Stimulated activated CD4-positive, alpha-beta T cell treated with anti-CD3 and anti-CD28 coated beads, Interleukin-12 subunit alpha, Interleukin-12 subunit beta, amount 100 ng/mL, for 48 hours (primary cell): Measurements from ENCODE around the gene PALB2.
"Not testable (repeated sequence)": the region's sequence is repeated elsewhere in the genome, so short reads cannot be mapped to it uniquely, and the experiment has no call there.

Experiments
- DNase-seq, 3 donors: peaks; one replicate each; pipeline ENCODE4 v3.0.0-alpha.2; 2020; ENCODE audit warnings: low read depth in 2 of 3, low spot score in 1 of 3

PALB2 gene

DNA sequence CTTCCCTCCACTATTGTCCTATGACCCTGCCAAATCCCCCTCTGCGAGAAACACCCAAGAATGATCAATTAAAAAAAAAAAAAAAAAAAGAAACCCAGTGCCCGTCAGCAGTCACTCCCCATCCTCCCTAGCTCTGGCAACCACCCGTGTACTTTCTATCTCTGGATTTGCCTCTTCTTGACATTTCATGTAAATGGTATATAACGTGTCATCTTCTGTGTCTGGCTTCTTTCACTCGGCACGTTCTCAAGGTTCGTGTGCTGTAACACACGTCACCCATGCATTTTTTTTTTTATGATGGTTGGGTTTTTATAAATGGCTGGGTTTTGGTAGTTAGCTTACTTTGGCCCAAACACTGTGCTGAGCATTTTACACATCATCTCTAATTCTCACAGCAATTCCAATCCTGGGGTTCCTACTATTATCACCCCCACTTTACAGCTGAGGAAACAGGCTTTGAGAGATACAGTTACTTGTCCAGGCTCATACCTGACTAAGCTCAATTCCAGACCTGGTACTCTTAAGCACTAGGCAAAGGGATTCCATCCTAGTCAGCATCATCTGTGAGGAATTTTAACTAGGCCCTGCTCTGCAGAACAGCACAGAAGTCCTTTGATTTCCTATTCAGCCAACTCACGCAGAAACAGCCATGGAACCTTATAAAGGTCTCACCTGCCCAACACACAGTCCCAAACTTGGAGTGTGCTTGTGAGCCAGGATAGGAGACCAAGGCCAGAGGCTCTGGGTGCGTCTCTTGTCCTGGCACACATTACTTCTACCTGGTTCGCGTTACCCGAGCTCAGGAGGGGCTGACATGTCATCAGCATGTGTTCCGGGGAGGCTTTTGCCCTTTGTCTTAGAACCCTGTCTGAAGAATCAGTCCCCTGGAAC is 56.7 kb downstream of the PALB2 start:
- DNase-seq: no peak

GRCh38 chr16:23583271-23583670 is 57.8 kb downstream of the PALB2 start:
- DNase-seq: not testable (repeated sequence)

- no peak for DNase-seq
Observed at GRCh38 chr16:23581764-23582163, 59.3 kb downstream of the PALB2 start.

DNA sequence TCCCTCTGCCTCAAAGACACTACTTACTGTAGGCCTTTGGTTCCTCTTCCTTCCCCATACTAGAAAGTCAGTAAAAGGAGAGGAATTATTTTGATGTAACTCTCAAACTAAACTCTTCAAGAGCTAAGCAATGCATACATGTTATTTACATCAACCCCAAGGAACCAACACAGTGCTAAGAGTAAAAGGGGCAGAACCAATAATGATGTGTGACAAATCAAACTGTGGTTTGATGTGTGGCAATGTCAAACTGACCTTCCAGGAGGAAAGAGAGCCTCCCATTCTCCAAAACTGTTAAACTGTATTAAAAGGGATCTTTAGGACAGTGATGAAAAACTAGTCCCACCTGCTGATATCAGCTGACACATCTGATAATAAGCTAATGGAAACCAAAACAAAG is 60.7 kb downstream of the PALB2 start:
- DNase-seq: no peak

GRCh38 chr16:23579371-23579770 is 61.7 kb downstream of the PALB2 start:
- no peak for DNase-seq

DNA sequence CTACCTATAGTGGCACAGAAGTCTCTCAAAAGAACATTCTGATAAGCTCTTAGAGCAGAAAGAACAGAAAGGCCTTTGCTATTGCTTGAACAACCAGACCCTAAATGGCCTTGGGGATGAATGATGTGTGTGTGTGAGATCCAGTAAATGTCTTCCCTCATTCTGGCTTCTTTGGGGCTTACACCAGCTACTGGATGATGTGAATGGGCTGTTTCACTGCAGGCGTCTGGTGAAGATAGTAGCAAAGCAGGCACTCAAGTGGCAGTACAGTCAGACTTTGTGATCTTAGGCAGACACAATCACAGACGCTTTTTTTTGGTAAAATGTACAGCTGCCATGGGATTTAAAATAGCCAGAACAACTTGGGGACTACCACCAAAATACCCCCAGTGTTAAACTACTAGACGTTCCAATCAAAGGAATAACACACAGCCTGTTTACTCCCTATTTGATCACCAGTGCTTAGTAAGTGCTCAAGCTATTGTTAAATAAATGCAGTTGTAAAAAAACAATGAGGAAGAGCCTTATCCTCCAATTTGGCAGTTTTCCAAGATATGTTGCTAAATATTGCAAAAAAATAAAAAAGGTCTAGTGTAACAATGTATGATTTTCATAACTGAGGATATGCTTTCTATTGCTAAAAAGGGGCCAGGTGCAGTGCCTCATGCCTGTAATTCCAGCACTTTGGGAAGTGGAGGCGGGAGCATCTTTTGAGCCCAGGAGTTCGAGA is 62.8 kb downstream of the PALB2 start:
- no peak for DNase-seq

DNA sequence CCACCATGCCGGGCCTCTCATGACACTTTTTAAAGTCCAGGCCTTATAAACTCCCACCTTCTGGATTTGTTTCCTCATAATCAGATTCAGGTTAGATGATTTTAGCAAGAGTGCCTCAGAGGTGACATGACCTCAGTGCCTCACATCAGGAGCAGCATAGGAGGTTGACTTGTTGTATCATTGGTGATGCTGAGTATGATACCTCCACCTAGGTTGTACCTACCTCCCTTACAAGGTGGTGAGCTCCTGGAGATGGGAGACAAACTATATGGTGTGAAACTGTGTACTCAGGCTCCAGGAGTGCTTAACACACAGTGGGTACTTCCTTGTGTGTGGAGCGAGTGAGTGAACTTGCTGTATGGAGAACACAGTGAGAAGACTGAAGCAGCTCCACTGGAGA is 63.6 kb downstream of the PALB2 start:
- DNase-seq: no peak

- DNase-seq: no peak
Observed at GRCh38 chr16:23575834-23576233, 65.3 kb downstream of the PALB2 start.

- DNase-seq: no peak
Observed at GRCh38 chr16:23573817-23574216, 67.3 kb downstream of the PALB2 start.

- DNase-seq: no peak
Observed at GRCh38 chr16:23572394-23572793, 68.7 kb downstream of the PALB2 start.

DNA sequence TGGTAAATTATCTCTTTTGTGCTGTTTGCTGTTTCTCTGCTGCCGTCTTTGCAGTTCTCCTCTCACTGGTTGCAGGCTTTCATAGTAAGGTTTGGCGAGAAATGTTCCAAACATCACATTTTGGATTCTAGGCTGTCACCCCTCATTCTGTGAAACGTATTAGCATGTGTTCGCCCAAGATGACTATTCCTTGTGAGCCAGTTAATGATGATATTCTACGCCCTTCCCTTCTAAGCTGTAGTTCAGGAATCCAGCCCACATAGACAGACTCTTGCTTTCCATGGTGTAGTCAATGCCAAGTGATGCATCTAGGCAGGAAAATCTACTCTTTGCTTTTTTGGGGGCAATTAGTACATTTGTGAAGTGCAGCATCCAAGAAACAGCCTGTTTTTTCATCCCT is 69.2 kb downstream of the PALB2 start:
- DNase-seq: no peak

- no peak for DNase-seq
Observed at GRCh38 chr16:23570992-23571632, 70.0 kb downstream of the PALB2 start.

DNA sequence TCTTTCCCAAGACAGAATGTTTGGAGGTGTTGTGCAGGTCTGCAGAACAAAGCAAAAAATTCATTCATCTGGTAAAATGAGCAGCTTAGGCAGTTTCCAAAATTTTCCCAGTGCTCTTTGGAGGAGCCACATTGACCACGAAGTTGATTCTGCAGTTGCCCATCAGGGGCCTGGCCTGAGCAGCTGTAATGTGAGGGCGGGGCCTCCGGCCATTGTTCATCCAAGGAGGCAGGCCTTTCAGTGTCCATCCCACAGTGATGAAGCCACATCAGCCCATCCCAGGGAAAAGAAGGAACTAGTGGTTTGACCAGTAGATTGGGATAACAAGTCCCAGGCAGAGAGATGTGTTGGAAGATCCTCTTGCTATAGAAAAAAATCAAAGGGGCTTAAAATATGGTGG is 73.5 kb downstream of the PALB2 start:
- no peak for DNase-seq

- DNase-seq: no peak
Observed at GRCh38 chr16:23566724-23567123, 74.4 kb downstream of the PALB2 start.

- no peak for DNase-seq
Observed at GRCh38 chr16:23564575-23565363, 76.3 kb downstream of the PALB2 start.

- DNase-seq: no peak
Observed at GRCh38 chr16:23563186-23563585, 77.9 kb downstream of the PALB2 start.

DNA sequence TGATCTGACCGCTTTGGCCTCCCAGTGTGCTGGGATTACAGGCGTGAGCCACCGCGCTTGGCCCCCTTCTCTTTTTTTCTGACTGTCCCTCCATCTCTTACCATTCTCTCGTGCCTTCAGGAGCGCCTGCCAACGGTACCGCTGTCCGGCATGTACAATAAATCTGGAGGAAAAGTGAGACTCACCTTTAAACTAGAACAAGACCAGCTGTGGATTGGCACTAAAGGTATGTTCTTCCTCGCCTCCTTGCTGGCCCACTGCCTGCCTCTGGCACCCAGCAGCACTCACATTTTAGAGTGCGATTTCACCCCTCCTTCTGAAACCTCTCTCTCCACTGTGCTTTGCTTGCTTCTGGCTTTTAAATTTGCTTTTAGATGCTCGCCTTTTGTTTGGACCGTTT is 78.6 kb downstream of the PALB2 start:
- DNase-seq: no peak

- DNase-seq: no peak
Observed at GRCh38 chr16:23561586-23561985, 79.5 kb downstream of the PALB2 start.

GRCh38 chr16:23557779-23558702 is 83.1 kb downstream of the PALB2 start:
- DNase-seq: no peak
